Astrocyte (in vitro differentiated cells and primary cell): ENCODE measurements around the gene PAPSS1. TPM values are rescaled to one million over a fixed set of nuclear protein-coding genes. Genes with fewer than 3 reads are reported as not detected.

Experiments
- DNase-seq: peaks from one replicate; pipeline ENCODE4 v3.0.0-alpha.2; 2010; ENCODE audit warnings: low read depth
- FAIRE-seq: peaks from 2 replicates; lab custom pipeline; 2011; peaks lifted over from hg19 to GRCh38; lab: Jason Lieb, UNC
- H2AFZ ChIP-seq: 2 replicates; pipeline ENCODE4 v1.6.0; 2012; ENCODE audit warnings: low read depth, low read length, inconsistent platforms
- H3K27ac ChIP-seq: 2 replicates; pipeline ENCODE4 v1.5.1; 2011; ENCODE audit warnings: low read depth, low read length, inconsistent platforms
- H3K27me3 ChIP-seq: 2 replicates; pipeline ENCODE4 v1.6.0; 2011; ENCODE audit warnings: low read length, inconsistent platforms; ENCODE audit not compliant: insufficient read depth
- H3K36me3 ChIP-seq: 2 replicates; pipeline ENCODE4 v1.5.1; 2011; ENCODE audit warnings: low read length, inconsistent platforms; ENCODE audit not compliant: insufficient read depth
- H3K4me1 ChIP-seq: 2 replicates; pipeline ENCODE4 v1.5.1; 2011; ENCODE audit warnings: low read length, inconsistent platforms; ENCODE audit not compliant: insufficient read depth
- H3K4me2 ChIP-seq: 2 replicates; pipeline ENCODE4 v1.6.0; 2012; ENCODE audit warnings: low read length, inconsistent platforms
- H3K4me3 ChIP-seq: 2 replicates; pipeline ENCODE4 v1.5.1; 2011; ENCODE audit warnings: low read depth, mild to moderate bottlenecking, low read length, inconsistent platforms; ENCODE audit not compliant: insufficient read depth
- H3K79me2 ChIP-seq: 2 replicates; pipeline ENCODE4 v1.6.0; 2012; ENCODE audit warnings: mild to moderate bottlenecking, low read length, inconsistent platforms; ENCODE audit not compliant: insufficient read depth
- H3K9ac ChIP-seq: 2 replicates; pipeline ENCODE4 v1.6.0; 2012; ENCODE audit warnings: mild to moderate bottlenecking, low read length, inconsistent platforms
- H3K9me3 ChIP-seq: 2 replicates; pipeline ENCODE4 v1.5.1; 2012; ENCODE audit warnings: low read depth, mild to moderate bottlenecking, low read length, inconsistent platforms; ENCODE audit not compliant: insufficient read depth
- H4K20me1 ChIP-seq: 2 replicates; pipeline ENCODE4 v1.6.0; 2012; ENCODE audit warnings: low read length, inconsistent platforms; ENCODE audit not compliant: insufficient read depth
- H3K27ac Mint-ChIP-seq: one replicate; pipeline ENCODE4 v1.8.0; 2021; ENCODE audit warnings: mild to moderate bottlenecking, mixed read lengths; ENCODE audit not compliant: unreplicated experiment
- H3K27me3 Mint-ChIP-seq: one replicate; pipeline ENCODE4 v1.8.0; 2021; ENCODE audit warnings: low read depth, mixed read lengths; ENCODE audit not compliant: unreplicated experiment
- H3K36me3 Mint-ChIP-seq: one replicate; pipeline ENCODE4 v1.8.0; 2021; ENCODE audit warnings: low read depth, mixed read lengths; ENCODE audit not compliant: unreplicated experiment
- H3K4me1 Mint-ChIP-seq: one replicate; pipeline ENCODE4 v1.8.0; 2021; ENCODE audit warnings: low read depth, mixed read lengths; ENCODE audit not compliant: unreplicated experiment
- H3K4me3 Mint-ChIP-seq: one replicate; pipeline ENCODE4 v1.8.0; 2021; ENCODE audit warnings: mild to moderate bottlenecking, moderate library complexity, mixed read lengths; ENCODE audit not compliant: unreplicated experiment
- H3K9me3 Mint-ChIP-seq: one replicate; pipeline ENCODE4 v1.8.0; 2021; ENCODE audit warnings: mild to moderate bottlenecking, mixed read lengths; ENCODE audit not compliant: unreplicated experiment
- EZH2 ChIP-seq: IDR thresholded peaks from 2 replicates; pipeline ENCODE4 v1.6.1; 2012; ENCODE audit warnings: mild to moderate bottlenecking, low read length, inconsistent platforms; ENCODE audit not compliant: insufficient read depth
- total RNA-seq: library from RNA; stranded (reverse); gene quantifications from 2 replicates; pipeline ENCODE4 v1.2.1, GENCODE V29; 2021
- TF ChIP-seq, protein P1 (sequence below): IDR thresholded peaks from 2 replicates; pipeline ENCODE4 v1.5.1; 2011; ENCODE audit warnings: low read depth, mild to moderate bottlenecking, inconsistent platforms, low read length, moderate library complexity; ENCODE audit not compliant: insufficient read depth

The PAPSS1 gene
- total RNA-seq, 1 donor from 2014 or later, result 102 TPM

DNA sequence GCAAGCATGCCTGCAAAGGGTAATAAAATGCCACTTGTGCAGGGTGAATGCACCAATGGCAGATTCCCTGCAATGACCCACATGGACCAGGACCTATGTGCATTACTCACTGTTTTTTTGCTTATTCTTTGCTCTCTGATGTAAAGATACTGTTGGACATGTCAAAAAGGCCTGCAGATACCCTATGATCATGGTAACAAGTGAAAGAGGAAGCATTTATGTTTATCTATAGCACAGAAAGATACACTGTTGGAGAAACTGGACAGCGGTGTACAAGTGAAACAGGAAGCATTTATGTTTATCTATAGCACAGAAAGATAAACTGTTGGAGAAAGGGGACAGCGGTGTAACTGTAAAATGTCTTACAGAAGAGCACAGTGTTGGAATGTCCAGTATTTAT, 127.5 kb downstream of the PAPSS1 start:
- Mint-ChIP-seq H3K9me3 (peaks cover 8% of the 10 kb centered on the region), H3K4me3 (no peak overlapping the region), H3K36me3 (peaks cover 2% of the 10 kb centered on the region), H3K27me3 (no peaks in the 10 kb centered on the region), H3K4me1 (no peaks in the 10 kb centered on the region), H3K27ac (no peak overlapping the region)
- no peak overlapping the region for H3K9ac ChIP-seq
- H3K27ac ChIP-seq, result no peak overlapping the region
- no peak for DNase-seq
- H3K36me3 ChIP-seq, result no peaks in the 10 kb centered on the region
- no peak overlapping the region for H3K4me3 ChIP-seq
- FAIRE-seq, result no peak
- H3K4me2 ChIP-seq, result no peak overlapping the region
- no peaks in the 10 kb centered on the region for H3K79me2 ChIP-seq
- TF ChIP-seq EZH2, result no peak
- TF ChIP-seq, protein P1, sequence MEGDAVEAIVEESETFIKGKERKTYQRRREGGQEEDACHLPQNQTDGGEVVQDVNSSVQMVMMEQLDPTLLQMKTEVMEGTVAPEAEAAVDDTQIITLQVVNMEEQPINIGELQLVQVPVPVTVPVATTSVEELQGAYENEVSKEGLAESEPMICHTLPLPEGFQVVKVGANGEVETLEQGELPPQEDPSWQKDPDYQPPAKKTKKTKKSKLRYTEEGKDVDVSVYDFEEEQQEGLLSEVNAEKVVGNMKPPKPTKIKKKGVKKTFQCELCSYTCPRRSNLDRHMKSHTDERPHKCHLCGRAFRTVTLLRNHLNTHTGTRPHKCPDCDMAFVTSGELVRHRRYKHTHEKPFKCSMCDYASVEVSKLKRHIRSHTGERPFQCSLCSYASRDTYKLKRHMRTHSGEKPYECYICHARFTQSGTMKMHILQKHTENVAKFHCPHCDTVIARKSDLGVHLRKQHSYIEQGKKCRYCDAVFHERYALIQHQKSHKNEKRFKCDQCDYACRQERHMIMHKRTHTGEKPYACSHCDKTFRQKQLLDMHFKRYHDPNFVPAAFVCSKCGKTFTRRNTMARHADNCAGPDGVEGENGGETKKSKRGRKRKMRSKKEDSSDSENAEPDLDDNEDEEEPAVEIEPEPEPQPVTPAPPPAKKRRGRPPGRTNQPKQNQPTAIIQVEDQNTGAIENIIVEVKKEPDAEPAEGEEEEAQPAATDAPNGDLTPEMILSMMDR, result no peak
- H2AFZ ChIP-seq, result no peak overlapping the region
- H3K9me3 ChIP-seq, result peaks cover 6% of the 10 kb centered on the region
- no peaks in the 10 kb centered on the region for H3K4me1 ChIP-seq
- H3K27me3 ChIP-seq, result no peaks in the 10 kb centered on the region
- no peaks in the 10 kb centered on the region for H4K20me1 ChIP-seq

DNA sequence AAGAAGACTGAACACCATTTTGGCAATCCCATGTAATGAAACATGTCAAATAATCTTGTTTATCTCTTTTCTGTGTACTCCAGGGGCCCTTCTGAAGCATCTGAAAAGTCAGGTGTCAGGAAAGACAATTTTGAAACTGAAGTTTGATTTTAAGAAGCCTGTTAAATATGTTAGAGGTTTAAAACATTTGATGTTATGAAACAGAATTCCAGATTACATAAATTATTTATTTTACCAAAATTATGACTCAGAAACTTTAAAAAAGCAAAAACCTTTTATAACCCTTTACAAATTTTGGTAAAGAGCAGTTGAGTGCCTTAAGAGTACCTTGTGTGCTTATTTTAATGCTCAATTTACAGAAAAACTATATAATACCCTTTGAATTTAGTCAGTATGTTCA, 130.8 kb downstream of the PAPSS1 start:
- Mint-ChIP-seq H3K27me3 (no peaks in the 10 kb centered on the region), H3K36me3 (peaks cover 2% of the 10 kb centered on the region), H3K9me3 (peaks cover 9% of the 10 kb centered on the region)

DNA sequence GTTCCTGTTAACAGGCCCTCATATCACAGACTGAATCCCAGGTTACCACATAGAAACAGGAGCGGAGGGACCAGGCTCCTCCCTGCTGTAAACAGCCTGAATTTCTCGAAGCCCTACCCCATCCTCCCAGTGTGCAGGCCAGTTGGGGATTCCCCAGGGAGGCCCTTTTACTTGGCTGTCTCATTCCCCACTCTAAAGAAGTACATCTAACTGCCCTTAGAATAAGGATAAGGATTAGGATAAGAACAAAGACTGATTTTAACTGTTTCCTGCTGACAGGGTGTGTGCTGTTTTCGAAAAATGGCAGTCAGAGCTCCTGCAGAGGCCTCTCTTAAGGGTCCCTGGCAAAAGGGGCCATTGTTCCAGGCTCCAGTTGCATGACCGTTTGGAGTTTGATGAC, 133.7 kb downstream of the PAPSS1 start:
- Histone ChIP-seq H2AFZ (no peak overlapping the region), H3K4me2 (no peak overlapping the region), H3K27me3 (no peaks in the 10 kb centered on the region), H4K20me1 (no peaks in the 10 kb centered on the region), H3K4me1 (no peaks in the 10 kb centered on the region), H3K27ac (no peak overlapping the region), H3K9me3 (peaks cover 7% of the 10 kb centered on the region), H3K36me3 (no peaks in the 10 kb centered on the region), H3K9ac (no peak overlapping the region), H3K4me3 (no peak overlapping the region), H3K79me2 (no peaks in the 10 kb centered on the region)
- Mint-ChIP-seq H3K4me1 (no peaks in the 10 kb centered on the region), H3K36me3 (peaks cover 2% of the 10 kb centered on the region), H3K4me3 (no peak overlapping the region), H3K27me3 (no peaks in the 10 kb centered on the region), H3K27ac (no peak overlapping the region), H3K9me3 (peaks cover 10% of the 10 kb centered on the region)
- TF ChIP-seq, protein P1, result no peak
- no peak for TF ChIP-seq EZH2
- no peak for DNase-seq
- FAIRE-seq, result no peak

More for the DNA sequence above, 130.8 kb downstream of the PAPSS1 start:
- no peak for FAIRE-seq
- no peak for TF ChIP-seq EZH2
- TF ChIP-seq, protein P1, result no peak
- Histone ChIP-seq H3K9me3 (peaks cover 10% of the 10 kb centered on the region), H4K20me1 (no peaks in the 10 kb centered on the region), H3K4me3 (no peak overlapping the region), H3K27ac (no peak overlapping the region), H3K79me2 (no peaks in the 10 kb centered on the region), H3K9ac (no peak overlapping the region), H3K4me2 (no peak overlapping the region), H3K27me3 (no peaks in the 10 kb centered on the region), H2AFZ (no peak overlapping the region), H3K4me1 (no peaks in the 10 kb centered on the region), H3K36me3 (no peaks in the 10 kb centered on the region)
- no peak overlapping the region for H3K4me3 Mint-ChIP-seq
- no peak for DNase-seq
- no peaks in the 10 kb centered on the region for H3K4me1 Mint-ChIP-seq
- H3K27ac Mint-ChIP-seq, result no peak overlapping the region
